ENCODE measurements around the gene AFAP1.

The AFAP1 gene

GRCh38 chr4:7978489-7978888 lies 38.8 kb upstream of the AFAP1 start (continued):
- TF ChIP-seq ZNF423 (tag by site-specific recombination; IDR thresholded peaks at IDR 0.05) (no peak), CTCF (tag by site-specific recombination; IDR thresholded peaks at IDR 0.05) (no peak), ZNF350 (tag by site-specific recombination; IDR thresholded peaks at IDR 0.05) (no peak), ZNF114 (tag by site-specific recombination; IDR thresholded peaks at IDR 0.05) (no peak), ZNF621 (tag by site-specific recombination; IDR thresholded peaks at IDR 0.05) (no peak), INSM2 (tag by site-specific recombination; IDR thresholded peaks at IDR 0.05) (no peak), ZNF24 (tag by site-specific recombination; IDR thresholded peaks at IDR 0.05) (no peak), ZNF518A (tag by site-specific recombination; conservative IDR thresholded peaks at IDR 0.05; ENCODE audit: low read depth) (no peak), ZNF580 (tag by site-specific recombination; IDR thresholded peaks at IDR 0.05) (no peak), MYNN (tag by site-specific recombination; IDR thresholded peaks at IDR 0.05; ENCODE audit: borderline replicate concordance) (no peak), GLI4 (tag by site-specific recombination; IDR thresholded peaks at IDR 0.05) (no peak), KLF17 (tag by site-specific recombination; IDR thresholded peaks at IDR 0.05) (peak; percentile 48; the same call in 1 of the 2 replicates), ZXDB (tag by site-specific recombination; IDR thresholded peaks at IDR 0.05) (no peak), ZNF670 (tag by site-specific recombination; IDR thresholded peaks at IDR 0.05; ENCODE audit: low read depth) (no peak), SP2 (tag by site-specific recombination; IDR thresholded peaks at IDR 0.05) (no peak), ZNF561 (tag by site-specific recombination; IDR thresholded peaks at IDR 0.05; ENCODE audit: borderline replicate concordance) (no peak), ZNF610 (tag by site-specific recombination; IDR thresholded peaks at IDR 0.05; ENCODE audit: borderline replicate concordance) (no peak), ZNF768 (tag by site-specific recombination; IDR thresholded peaks at IDR 0.05) (no peak), KLF1 (tag by site-specific recombination; IDR thresholded peaks at IDR 0.05) (peak; percentile 94), ZNF626 (tag by site-specific recombination; IDR thresholded peaks at IDR 0.05) (no peak), ZNF623 (tag by site-specific recombination; IDR thresholded peaks at IDR 0.05) (no peak), ZBTB20 (tag by site-specific recombination; IDR thresholded peaks at IDR 0.05) (peak; percentile 37; the same call in 1 of the 2 replicates), OSR2 (tag by site-specific recombination; IDR thresholded peaks at IDR 0.05) (peak; percentile 75)
